Hepatocyte (in vitro differentiated cells): ENCODE measurements around the gene SETD1A. TPM values are rescaled to one million over a fixed set of nuclear protein-coding genes. Genes with fewer than 3 reads are reported as not detected.
A peak's percentile ranks its signal among the peaks of the same experiment; 100 is the strongest.

Experiments used
- DNase-seq: peaks from one replicate; pipeline ENCODE4 v3.0.0-alpha.2; 2016; ENCODE audit warnings: low spot score
- H2AFZ ChIP-seq: fragments of 200-600 bp; sonication (generic); 2 replicates; pipeline ENCODE4 v1.6.0; 2016; ENCODE audit warnings: antibody characterized with exemption, mild to moderate bottlenecking
- H3K27ac ChIP-seq: fragments of 200-600 bp; sonication (generic); 2 replicates; pipeline ENCODE4 v1.5.1; 2016; ENCODE audit warnings: mild to moderate bottlenecking
- H3K27me3 ChIP-seq: fragments of 200-600 bp; sonication (generic); 2 replicates; pipeline ENCODE4 v1.6.1; 2016
- H3K36me3 ChIP-seq: fragments of 200-600 bp; sonication (generic); replicated peaks from 2 replicates; pipeline ENCODE4 v1.5.1; 2016; ENCODE audit warnings: low read depth; ENCODE audit not compliant: insufficient read depth
- H3K4me1 ChIP-seq: fragments of 200-600 bp; sonication (generic); 2 replicates; pipeline ENCODE4 v1.5.1; 2016; ENCODE audit warnings: mild to moderate bottlenecking, moderate library complexity; ENCODE audit not compliant: insufficient read depth
- H3K4me2 ChIP-seq: fragments of 200-600 bp; sonication (generic); 2 replicates; pipeline ENCODE4 v1.6.0; 2016
- H3K4me3 ChIP-seq: fragments of 200-600 bp; sonication (generic); 2 replicates; pipeline ENCODE4 v1.5.1; 2016; ENCODE audit warnings: mild to moderate bottlenecking
- H3K79me2 ChIP-seq: fragments of 200-600 bp; sonication (generic); 2 replicates; pipeline ENCODE4 v1.6.0; 2017; ENCODE audit warnings: mild to moderate bottlenecking
- H3K9me2 ChIP-seq: fragments of 200-600 bp; sonication (generic); replicated peaks from 2 replicates; pipeline ENCODE4 v1.6.0; 2017; ENCODE audit warnings: mild to moderate bottlenecking; ENCODE audit not compliant: insufficient read depth
- H3K9me3 ChIP-seq: fragments of 200-600 bp; sonication (generic); 2 replicates; pipeline ENCODE4 v1.5.1; 2016; ENCODE audit warnings: low read depth, mild to moderate bottlenecking
- H4K20me1 ChIP-seq: fragments of 200-600 bp; sonication (generic); 2 replicates; pipeline ENCODE4 v1.6.0; 2016; ENCODE audit warnings: mild to moderate bottlenecking; ENCODE audit not compliant: insufficient read depth, poor library complexity, severe bottlenecking
- EZH2 ChIP-seq: fragments of 200-600 bp; sonication (generic); IDR thresholded peaks from 2 replicates; pipeline ENCODE4 v1.6.1; 2016; ENCODE audit warnings: antibody characterized with exemption, mild to moderate bottlenecking, borderline replicate concordance
- EZH2phosphoT487 ChIP-seq: fragments of 200-600 bp; sonication (generic); IDR thresholded peaks from one replicate; pipeline ENCODE4 v1.6.1; 2018; ENCODE audit warnings: antibody characterized with exemption, mild to moderate bottlenecking, low read depth, moderate library complexity; ENCODE audit not compliant: unreplicated experiment, severe bottlenecking
- WGBS: methylation state at CpG from one replicate; pipeline ENCODE4 v1.1.6; 2016; ENCODE audit warnings: low lambda C conversion rate; ENCODE audit errors: missing lambda C conversion rate; 5-methylcytosine and 5-hydroxymethylcytosine counted together
- polyA plus RNA-seq: library from polyadenylated mRNA; unstranded; fragments of >200 nt; fragmentation: Nextera tagmentation; extraction: Ambion mirVana; gene quantifications from 2 replicates; pipeline ENCODE4 v1.2.1, GENCODE V29; 2016
- total RNA-seq: library from RNA; depleted of rRNA; stranded (reverse); fragments of >200 nt; gene quantifications from 2 replicates; pipeline ENCODE4 v1.2.3, GENCODE V29; 2014
- TF ChIP-seq, protein P1 (sequence below): fragments of 200-600 bp; sonication (generic); IDR thresholded peaks from 2 replicates; pipeline ENCODE4 v1.5.1; 2016; ENCODE audit warnings: antibody characterized with exemption, mild to moderate bottlenecking; ENCODE audit not compliant: poor library complexity

Gene SETD1A
- total and polyA plus RNA-seq, 2 experiments from 2014 or later = 2.2 to 2.7 TPM

DNA sequence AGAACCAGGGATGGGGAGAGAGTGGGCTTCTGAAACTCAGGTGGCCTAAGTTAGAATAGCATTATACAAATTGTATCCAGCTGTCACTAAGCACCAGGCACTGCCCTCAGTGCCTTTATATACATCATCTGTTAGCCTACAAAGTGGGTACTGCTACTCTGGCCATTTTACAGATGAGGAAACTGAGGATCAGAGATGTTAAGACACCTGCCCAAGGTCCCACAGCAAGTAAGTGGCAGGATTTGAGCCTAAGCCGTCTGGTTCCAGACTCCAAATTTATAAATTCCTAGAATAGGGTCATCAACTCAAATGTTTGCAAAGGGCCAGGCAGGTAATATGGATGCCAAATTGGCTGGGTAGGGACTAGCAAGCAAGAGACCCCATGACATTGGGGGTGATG is 6.4 kb upstream of the SETD1A start:
- H3K9me3 ChIP-seq = no peaks in the 10 kb centered on the region
- peaks cover 24% of the 10 kb centered on the region for H3K79me2 ChIP-seq
- H3K36me3 ChIP-seq = no peaks in the 10 kb centered on the region
- no peak overlapping the region for H2AFZ ChIP-seq
- H3K9me2 ChIP-seq = no peaks in the 10 kb centered on the region
- no peak overlapping the region for H3K4me3 ChIP-seq
- peak overlapping the region; percentile 66 for H3K27ac ChIP-seq
- no peak for DNase-seq
- no peaks in the 10 kb centered on the region for H4K20me1 ChIP-seq
- TF ChIP-seq, protein P1, sequence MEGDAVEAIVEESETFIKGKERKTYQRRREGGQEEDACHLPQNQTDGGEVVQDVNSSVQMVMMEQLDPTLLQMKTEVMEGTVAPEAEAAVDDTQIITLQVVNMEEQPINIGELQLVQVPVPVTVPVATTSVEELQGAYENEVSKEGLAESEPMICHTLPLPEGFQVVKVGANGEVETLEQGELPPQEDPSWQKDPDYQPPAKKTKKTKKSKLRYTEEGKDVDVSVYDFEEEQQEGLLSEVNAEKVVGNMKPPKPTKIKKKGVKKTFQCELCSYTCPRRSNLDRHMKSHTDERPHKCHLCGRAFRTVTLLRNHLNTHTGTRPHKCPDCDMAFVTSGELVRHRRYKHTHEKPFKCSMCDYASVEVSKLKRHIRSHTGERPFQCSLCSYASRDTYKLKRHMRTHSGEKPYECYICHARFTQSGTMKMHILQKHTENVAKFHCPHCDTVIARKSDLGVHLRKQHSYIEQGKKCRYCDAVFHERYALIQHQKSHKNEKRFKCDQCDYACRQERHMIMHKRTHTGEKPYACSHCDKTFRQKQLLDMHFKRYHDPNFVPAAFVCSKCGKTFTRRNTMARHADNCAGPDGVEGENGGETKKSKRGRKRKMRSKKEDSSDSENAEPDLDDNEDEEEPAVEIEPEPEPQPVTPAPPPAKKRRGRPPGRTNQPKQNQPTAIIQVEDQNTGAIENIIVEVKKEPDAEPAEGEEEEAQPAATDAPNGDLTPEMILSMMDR = no peak
- TF ChIP-seq EZH2phosphoT487 = no peak
- TF ChIP-seq EZH2 = no peak
- peak overlapping the region; percentile 96 for H3K4me2 ChIP-seq
- 87% methylated on average over 1 of the region's 1 CpG for WGBS
- peaks cover 19% of the 10 kb centered on the region for H3K4me1 ChIP-seq
- no peaks in the 10 kb centered on the region for H3K27me3 ChIP-seq

DNA sequence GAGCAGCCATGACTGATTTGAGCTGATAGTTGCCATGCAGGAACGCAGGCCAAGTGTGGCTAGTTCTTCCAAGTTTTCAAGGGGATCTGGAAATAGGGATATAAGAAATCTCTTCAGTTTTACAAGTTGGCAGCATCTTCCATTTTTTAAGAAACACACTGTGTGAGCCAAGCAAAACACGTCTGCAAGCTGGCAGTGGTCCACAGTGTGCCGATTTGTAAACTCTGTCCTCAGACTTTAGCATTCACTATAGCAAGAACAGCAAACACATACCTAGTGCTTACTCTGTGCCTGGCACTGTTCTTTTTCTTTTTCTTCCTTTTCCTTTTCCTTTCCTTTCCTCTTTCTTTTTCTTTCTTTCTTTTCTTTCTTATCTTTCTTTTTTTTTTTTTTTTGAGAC is 5.8 kb upstream of the SETD1A start:
- Histone ChIP-seq H3K9me3 (no peaks in the 10 kb centered on the region), H4K20me1 (no peaks in the 10 kb centered on the region), H3K36me3 (no peaks in the 10 kb centered on the region), H2AFZ (no peak overlapping the region), H3K9me2 (no peaks in the 10 kb centered on the region), H3K27me3 (no peaks in the 10 kb centered on the region), H3K4me3 (no peak overlapping the region), H3K4me1 (peaks cover 19% of the 10 kb centered on the region), H3K4me2 (no peak overlapping the region), H3K79me2 (peaks cover 24% of the 10 kb centered on the region), H3K27ac (peak overlapping the region; percentile 66)
- TF ChIP-seq, protein P1 = no peak
- TF ChIP-seq EZH2phosphoT487 = no peak
- TF ChIP-seq EZH2 = no peak
- 64% methylated on average over 3 of the region's 3 CpGs for WGBS
- no peak for DNase-seq

DNA sequence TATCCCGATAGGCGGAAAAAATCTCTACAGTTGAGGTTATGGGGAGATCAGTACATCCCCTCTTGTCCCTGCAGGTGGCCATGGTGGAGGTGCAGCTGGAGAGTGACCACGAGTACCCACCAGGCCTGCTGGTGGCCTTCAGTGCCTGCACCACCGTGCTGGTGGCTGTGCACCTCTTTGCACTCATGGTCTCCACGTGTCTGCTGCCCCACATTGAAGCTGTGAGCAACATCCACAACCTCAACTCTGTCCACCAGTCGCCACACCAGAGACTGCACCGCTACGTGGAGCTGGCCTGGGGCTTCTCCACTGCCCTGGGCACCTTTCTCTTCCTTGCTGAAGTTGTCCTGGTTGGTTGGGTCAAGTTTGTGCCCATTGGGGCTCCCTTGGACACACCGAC is 4.4 kb upstream of the SETD1A start:
- H3K9me2 ChIP-seq = no peaks in the 10 kb centered on the region
- H2AFZ ChIP-seq = no peak overlapping the region
- no peak overlapping the region for H3K4me2 ChIP-seq
- no peaks in the 10 kb centered on the region for H3K9me3 ChIP-seq
- no peak overlapping the region for H3K27ac ChIP-seq
- H3K4me1 ChIP-seq = peaks cover 14% of the 10 kb centered on the region
- H3K36me3 ChIP-seq = no peaks in the 10 kb centered on the region
- TF ChIP-seq, protein P1 = no peak
- TF ChIP-seq EZH2 (no peak), EZH2phosphoT487 (no peak)
- H3K4me3 ChIP-seq = no peak overlapping the region
- peaks cover 24% of the 10 kb centered on the region for H3K79me2 ChIP-seq
- 79% methylated on average over 9 of the region's 9 CpGs for WGBS
- no peaks in the 10 kb centered on the region for H3K27me3 ChIP-seq
- no peaks in the 10 kb centered on the region for H4K20me1 ChIP-seq
- DNase-seq = no peak
